ENCODE measurements around the gene PCDH9. TPM values are rescaled to one million over a fixed set of nuclear protein-coding genes. Genes with fewer than 3 reads are reported as not detected.

The PCDH9 gene
- total and polyA plus RNA-seq, 2 of the 13 experiments (the other 11 are each of a cell fraction or from before 2014, with no cell fraction given), result 0.09 TPM; not detected in 1

GRCh38 chr13:67193979-67194378 is 36.2 kb downstream of the PCDH9 start:
- FAIRE-seq, result no peak
- H3K4me2 ChIP-seq (ENCODE audit: low read depth, low read length), result no peak overlapping the region
- H3K4me1 ChIP-seq (ENCODE audit: insufficient read depth, low read length), result no peaks in the 10 kb centered on the region
- no peaks in the 10 kb centered on the region for H3K36me3 ChIP-seq (replicated peaks in 1 of 2; ENCODE audit: control insufficient read depth in 1 of 2, insufficient read depth in 2 of 2, low read length in 2 of 2)
- H3K27ac ChIP-seq (ENCODE audit: extremely low read length, insufficient read depth, low read length), result no peak overlapping the region
- BruUV-seq (replicated peaks), result no TSS peak
- no peak for DNase-seq (ENCODE audit: low spot score)
- H3K9me3 ChIP-seq (ENCODE audit: low read length), result no peaks in the 10 kb centered on the region
- ChIA-PET CTCF (ENCODE audit: low intra/inter-chr PET ratio, low total read pairs) (no interaction called here), POLR2A (no interaction called here)
- H3K79me2 ChIP-seq (ENCODE audit: insufficient read depth, low read length), result no peaks in the 10 kb centered on the region
- in situ Hi-C loops (cut with HindIII; ENCODE audit: extremely low pct_ligation_motif_present, low pct_unique_long_range_greater_than_20kb), result no loop called here
- H3K27me3 ChIP-seq (ENCODE audit: control insufficient read depth in 1 of 2, insufficient read depth in 2 of 2, low read length in 2 of 2), result no peaks in the 10 kb centered on the region
- no peak overlapping the region for H3K4me3 ChIP-seq (replicated peaks in 1 of 3; ENCODE audit: insufficient read depth in 1 of 3, low read depth in 2 of 3, low read length in 3 of 3)
- H2AFZ ChIP-seq (ENCODE audit: low read length), result no peak overlapping the region
- H3K9ac ChIP-seq (ENCODE audit: insufficient read depth, low read depth, low read length), result no peak overlapping the region
- intact Hi-C loops (cut with micrococcal nuclease; ENCODE audit: unreplicated experiment), result no loop called here
- H4K20me1 ChIP-seq (ENCODE audit: insufficient read depth, low read length), result 0 out of 2 replicates have a peak, but pooled peaks cover 3% of the 10 kb centered on the region
- ATAC-seq, result no peak
- TF ChIP-seq HNRNPLL (IDR thresholded peaks at IDR 0.05; ENCODE audit: low read depth, low read length, poor library complexity, severe bottlenecking), result no peak
- TF ChIP-seq MAZ (IDR thresholded peaks at IDR 0.05; ENCODE audit: borderline replicate concordance, low read depth, low read length), result no peak
- TF ChIP-seq MAZ (CRISPR knock-in tag; IDR thresholded peaks at IDR 0.05; ENCODE audit: low read depth), result no peak
- no peak for TF ChIP-seq ZNF749 (CRISPR knock-in tag; IDR thresholded peaks at IDR 0.05; ENCODE audit: borderline replicate concordance)
- no peak for TF ChIP-seq ZNF784 (CRISPR knock-in tag; IDR thresholded peaks at IDR 0.05; ENCODE audit: borderline replicate concordance)
- no peak for TF ChIP-seq ZNF609 (CRISPR knock-in tag; IDR thresholded peaks at IDR 0.05; ENCODE audit: borderline replicate concordance)
- no peak for TF ChIP-seq ATF1 (CRISPR knock-in tag; IDR thresholded peaks at IDR 0.05)
- no peak for TF ChIP-seq KLF11 (CRISPR knock-in tag; IDR thresholded peaks at IDR 0.05)
- no peak for TF ChIP-seq ZNF841 (CRISPR knock-in tag; IDR thresholded peaks at IDR 0.05; ENCODE audit: borderline replicate concordance)
- TF ChIP-seq ZNF589 (CRISPR knock-in tag; conservative IDR thresholded peaks at IDR 0.05), result no peak
- TF ChIP-seq ZNF747 (CRISPR knock-in tag; IDR thresholded peaks at IDR 0.05; ENCODE audit: borderline replicate concordance), result no peak
- TF ChIP-seq NFAT5 (CRISPR knock-in tag; IDR thresholded peaks at IDR 0.05), result no peak
